ENCODE data around the gene TEF. TPM values are rescaled to one million over a fixed set of nuclear protein-coding genes. Genes with fewer than 3 reads are reported as not detected.

Gene TEF
- total RNA-seq, 1 experiment from 2014 or later = 2.2 TPM

DNA sequence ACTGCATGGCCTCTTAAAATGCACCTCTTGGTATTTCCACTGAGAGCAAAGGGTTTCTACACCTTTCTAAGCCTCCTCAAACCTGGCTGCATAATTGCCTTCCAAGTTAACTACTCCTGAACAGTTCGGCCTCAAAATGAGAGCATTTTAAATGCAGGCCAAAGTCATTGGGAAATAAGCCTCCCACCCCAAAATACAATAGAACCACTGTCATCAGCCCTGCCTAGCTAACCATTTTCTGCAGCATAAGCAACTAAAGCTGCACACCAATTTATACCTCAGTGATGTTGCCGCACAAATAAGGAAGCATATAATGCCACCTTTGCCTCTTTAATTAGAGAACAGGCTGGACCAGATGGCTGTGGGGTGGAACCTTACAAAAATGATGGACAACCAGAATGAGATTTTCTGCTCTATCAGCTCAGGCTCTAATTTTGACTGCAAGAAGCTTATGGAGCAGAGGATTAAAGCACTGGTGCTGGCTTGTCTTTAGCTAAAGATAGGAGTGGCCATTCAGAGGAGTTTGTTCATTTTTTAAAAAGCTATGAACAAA, 60.6 kb downstream of the TEF start:
- Mint-ChIP-seq H3K9me3 (ENCODE audit: unreplicated experiment) (no peaks in the 10 kb centered on the region), H3K36me3 (ENCODE audit: insufficient read depth, unreplicated experiment) (peaks cover 68% of the 10 kb centered on the region), H3K4me1 (ENCODE audit: insufficient read depth, unreplicated experiment) (no peaks in the 10 kb centered on the region), H3K4me3 (ENCODE audit: unreplicated experiment) (peak overlapping the region; percentile 96), H3K27me3 (ENCODE audit: insufficient read depth, unreplicated experiment) (no peaks in the 10 kb centered on the region), H3K27ac (ENCODE audit: low read depth, unreplicated experiment) (no peak overlapping the region)
- DNase-seq (ENCODE audit: unreplicated experiment) = no peak
- intact Hi-C loops (cut with micrococcal nuclease) = no loop called here
- BruUV-seq (replicated peaks) = no TSS peak
- ChIA-PET CTCF (interaction anchor here (0.6 to 1.6 kb wide), 5 partner anchors 14 to 59 kb away, joined by 3 to 11 read pairs (median 3); no protein-coding TSS in a partner anchor), POLR2A (interaction anchor here (0.6 to 9.4 kb wide), 3 partner anchors 25 to 346 kb away, joined by 3 to 302 read pairs (median 6); partner anchors contain the start of genes ACO2 and PHF5A)
- TF ChIP-seq, protein P1, sequence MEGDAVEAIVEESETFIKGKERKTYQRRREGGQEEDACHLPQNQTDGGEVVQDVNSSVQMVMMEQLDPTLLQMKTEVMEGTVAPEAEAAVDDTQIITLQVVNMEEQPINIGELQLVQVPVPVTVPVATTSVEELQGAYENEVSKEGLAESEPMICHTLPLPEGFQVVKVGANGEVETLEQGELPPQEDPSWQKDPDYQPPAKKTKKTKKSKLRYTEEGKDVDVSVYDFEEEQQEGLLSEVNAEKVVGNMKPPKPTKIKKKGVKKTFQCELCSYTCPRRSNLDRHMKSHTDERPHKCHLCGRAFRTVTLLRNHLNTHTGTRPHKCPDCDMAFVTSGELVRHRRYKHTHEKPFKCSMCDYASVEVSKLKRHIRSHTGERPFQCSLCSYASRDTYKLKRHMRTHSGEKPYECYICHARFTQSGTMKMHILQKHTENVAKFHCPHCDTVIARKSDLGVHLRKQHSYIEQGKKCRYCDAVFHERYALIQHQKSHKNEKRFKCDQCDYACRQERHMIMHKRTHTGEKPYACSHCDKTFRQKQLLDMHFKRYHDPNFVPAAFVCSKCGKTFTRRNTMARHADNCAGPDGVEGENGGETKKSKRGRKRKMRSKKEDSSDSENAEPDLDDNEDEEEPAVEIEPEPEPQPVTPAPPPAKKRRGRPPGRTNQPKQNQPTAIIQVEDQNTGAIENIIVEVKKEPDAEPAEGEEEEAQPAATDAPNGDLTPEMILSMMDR (IDR thresholded peaks at IDR 0.05; ENCODE audit: unreplicated experiment) = no peak

DNA sequence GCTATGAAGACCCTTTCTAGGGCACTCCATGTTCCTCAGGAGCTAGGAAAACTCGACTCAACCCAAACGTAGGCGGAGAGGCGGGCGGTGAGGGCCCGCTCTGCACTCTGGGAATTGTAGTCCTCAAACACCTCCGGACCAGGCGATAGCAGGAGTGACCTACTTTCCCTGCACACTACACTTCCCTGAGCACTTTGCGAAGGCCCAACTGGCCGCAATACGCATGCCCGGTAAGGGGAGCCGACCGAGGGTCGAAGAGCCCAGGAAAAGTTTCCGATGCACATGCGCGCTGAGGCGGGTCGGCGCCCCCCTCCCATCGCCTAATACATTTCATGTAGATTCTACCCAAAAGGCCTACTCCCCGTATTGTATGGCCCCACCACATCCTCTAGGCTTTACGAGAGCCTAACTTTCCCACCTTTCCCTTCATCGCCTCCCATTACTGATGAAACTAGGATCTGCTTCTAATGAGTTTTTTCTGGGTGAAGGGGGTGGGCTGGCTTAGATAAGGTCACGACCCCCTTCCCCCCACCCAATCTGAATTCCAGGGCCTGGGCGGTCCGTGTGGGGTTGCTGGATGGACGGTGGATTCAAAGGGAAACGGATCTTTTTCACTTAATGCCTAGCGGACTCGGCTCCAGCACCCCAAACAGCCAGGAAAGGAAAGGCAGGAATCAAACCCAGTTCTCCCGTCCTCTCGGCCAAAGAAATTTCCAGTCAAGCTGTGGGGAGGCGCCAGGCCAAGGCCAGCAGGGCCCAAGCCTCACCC, 62.8 kb downstream of the TEF start:
- peak; percentile 95 for DNase-seq (ENCODE audit: unreplicated experiment)
- peaks cover 11% of the 10 kb centered on the region for H3K4me1 Mint-ChIP-seq (ENCODE audit: insufficient read depth, unreplicated experiment)
- peak overlapping the region; percentile 97 for H3K27ac Mint-ChIP-seq (ENCODE audit: low read depth, unreplicated experiment)
- peaks cover 53% of the 10 kb centered on the region for H3K36me3 Mint-ChIP-seq (ENCODE audit: insufficient read depth, unreplicated experiment)
- CTCF ChIA-PET = interaction anchor here (0.6 to 1.2 kb wide), 3 partner anchors 64 to 263 kb away, joined by 3 read pairs; no protein-coding TSS in a partner anchor
- intact Hi-C loops (cut with micrococcal nuclease) = no loop called here
- POLR2A ChIA-PET = interaction anchor here (0.7 to 9.4 kb wide), 19 partner anchors 16 to 587 kb away, joined by 3 to 302 read pairs (median 4); partner anchors contain the start of genes ACO2, PHF5A, RANGAP1 and TEF
- H3K4me3 Mint-ChIP-seq (ENCODE audit: unreplicated experiment) = peak overlapping the region; percentile 96
- H3K9me3 Mint-ChIP-seq (ENCODE audit: unreplicated experiment) = no peaks in the 10 kb centered on the region
- no TSS peak for BruUV-seq (replicated peaks)
- TF ChIP-seq, protein P1 (IDR thresholded peaks at IDR 0.05; ENCODE audit: unreplicated experiment) = no peak
- no peaks in the 10 kb centered on the region for H3K27me3 Mint-ChIP-seq (ENCODE audit: insufficient read depth, unreplicated experiment)

DNA sequence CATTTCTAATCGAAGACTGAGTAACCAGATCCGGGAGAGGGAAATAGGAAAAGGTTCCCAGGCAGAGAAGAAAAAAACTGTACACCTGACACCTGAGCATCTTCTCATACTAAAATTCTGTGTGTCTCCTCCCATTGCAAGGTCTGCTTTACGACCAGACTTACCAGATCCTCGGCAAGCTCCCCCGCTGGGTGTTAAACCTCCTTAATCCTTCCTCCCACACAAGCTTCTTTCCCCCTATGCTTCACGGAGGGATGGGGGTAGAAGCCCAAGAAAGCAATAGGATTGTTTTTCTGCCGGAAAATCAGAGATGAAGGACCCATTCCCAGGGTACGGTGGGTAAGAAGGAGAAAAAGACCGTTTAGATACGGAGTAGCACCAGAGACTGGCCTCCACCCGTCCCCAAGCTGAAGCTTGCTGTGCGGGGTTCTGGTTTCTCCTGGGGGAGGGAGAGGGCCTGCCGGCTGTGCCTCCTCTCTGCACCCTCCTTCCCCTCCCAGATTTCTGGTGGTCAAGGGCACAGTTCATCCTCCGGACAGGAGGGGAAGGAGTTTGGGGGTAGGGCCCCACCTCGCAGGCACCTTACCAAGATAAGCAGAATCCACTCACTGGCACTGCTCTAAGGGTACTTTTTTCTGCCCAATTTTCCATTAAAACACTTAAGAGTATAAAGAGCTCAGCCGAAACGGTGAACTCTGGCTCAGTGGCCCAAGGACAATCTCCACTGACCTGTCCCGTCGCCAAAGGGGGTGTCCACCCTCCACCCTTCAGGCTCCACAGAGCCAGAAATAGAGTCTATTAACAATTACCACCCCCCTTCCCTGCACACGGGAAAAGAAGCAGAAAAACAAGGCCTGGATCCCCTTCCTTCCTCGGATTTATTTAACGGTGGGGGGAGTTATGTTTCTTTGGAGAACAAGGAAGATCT, 63.7 kb downstream of the TEF start:
- Mint-ChIP-seq H3K36me3 (ENCODE audit: insufficient read depth, unreplicated experiment) (peaks cover 48% of the 10 kb centered on the region), H3K4me1 (ENCODE audit: insufficient read depth, unreplicated experiment) (peaks cover 11% of the 10 kb centered on the region), H3K27ac (ENCODE audit: low read depth, unreplicated experiment) (peak overlapping the region; percentile 97), H3K27me3 (ENCODE audit: insufficient read depth, unreplicated experiment) (no peaks in the 10 kb centered on the region), H3K4me3 (ENCODE audit: unreplicated experiment) (peak overlapping the region; percentile 96), H3K9me3 (ENCODE audit: unreplicated experiment) (no peaks in the 10 kb centered on the region)
- BruUV-seq (replicated peaks) = TSS peak; percentile 40
- DNase-seq (ENCODE audit: unreplicated experiment) = peak; percentile 47
- ChIA-PET POLR2A (interaction anchor here (0.7 to 9.4 kb wide), 19 partner anchors 9 to 588 kb away, joined by 3 to 302 read pairs (median 5); partner anchors contain the start of genes ACO2, PHF5A, RANGAP1 and TEF), CTCF (interaction anchor here (0.6 to 1.7 kb wide), 8 partner anchors 44 to 351 kb away, joined by 3 to 9 read pairs (median 4); no protein-coding TSS in a partner anchor)
- TF ChIP-seq, protein P1 (IDR thresholded peaks at IDR 0.05; ENCODE audit: unreplicated experiment) = no peak
- intact Hi-C loops (cut with micrococcal nuclease) = no loop called here

Measured in MCF 10A (cell line).